Left lung (tissue), 10 donors: ENCODE results near the gene NET1. TPM values are rescaled to one million over a fixed set of nuclear protein-coding genes. Genes with fewer than 3 reads are reported as not detected.

Experiments
- ATAC-seq: fragments of 200-7000 bp; cut with Tn5 transposase; one replicate; pipeline ENCODE4 v1.9.1; 2020; ENCODE audit warnings: moderate library complexity
- DNase-seq, 4 donors: peaks; one replicate each; pipeline ENCODE4 v3.0.0-alpha.2; 2013 to 2020
- H3K27ac ChIP-seq, 2 donors: fragments of 200-600 bp; sonication (generic) in 1 of 2; one replicate each; pipeline versions ENCODE4 v1.5.0 to v1.8.0; 2020 to 2021
- H3K27me3 ChIP-seq, 2 donors: fragments of 200-600 bp; sonication (generic) in 1 of 2; one replicate each; pipeline versions ENCODE4 v1.5.0 to v1.8.0; 2020 to 2021
- H3K36me3 ChIP-seq, 2 donors: fragments of 200-600 bp; sonication (generic) in 1 of 2; one replicate each; pipeline versions ENCODE4 v1.5.0 to v1.8.0; 2020 to 2021
- H3K4me1 ChIP-seq, 2 donors: fragments of 200-600 bp; one replicate each; pipeline ENCODE4 v1.8.0; 2021
- H3K4me3 ChIP-seq, 2 donors: fragments of 200-600 bp; sonication (generic) in 1 of 2; one replicate each; pipeline versions ENCODE4 v1.5.0 to v1.8.0; 2020 to 2021; ENCODE audit warnings: mild to moderate bottlenecking in 1 of 2
- H3K9me3 ChIP-seq, 2 donors: fragments of 200-600 bp; sonication (generic) in 1 of 2; one replicate each; pipeline versions ENCODE4 v1.5.0 to v1.8.0; 2020 to 2021
- CTCF ChIP-seq, 2 donors: fragments of 200-600 bp; sonication (generic) in 1 of 2; IDR thresholded peaks; one replicate each; pipeline versions ENCODE4 v1.5.0 to v1.8.0; 2021; ENCODE audit warnings: antibody characterized with exemption in 2 of 2
- intact Hi-C, 2 donors: fragments of 100-400 bp; cut with DNase I; formaldehyde crosslinking; loops; one replicate each; pipeline versions ENCODE4 v1.11.2 to v1.14.2; 2022
- polyA plus RNA-seq, 6 donors: library from polyadenylated mRNA; unstranded; fragments of 120-200 nt; gene quantifications; one replicate each; pipeline ENCODE4 v1.2.1, GENCODE V29; 2013; ENCODE audit not compliant: insufficient read length in 6 of 6
- total RNA-seq, 2 donors: library from RNA; stranded (reverse); fragmentation: NEBNext Ultra II Directional; extraction: Animal tissue kit (Norgen Biotek cat#: 25700); gene quantifications; one replicate each; pipeline ENCODE4 v1.2.1, GENCODE V29; 2021
- donor health status: DM: no; HTN: yes; CAD: no.
- donor health status: DM: no; HTN: no; CAD: no.

NET1 gene
- total and polyA plus RNA-seq, 8 donors = 36.3 to 221 (median 154) TPM

GRCh38 chr10:5450605-5451384 lies 38.4 kb downstream of the NET1 start:
- intact Hi-C loops = no loop called here
- ATAC-seq = no peak
- no peaks in the 10 kb centered on the region for H3K27me3 ChIP-seq
- peaks cover 4 to 28% of the 10 kb centered on the region in 2 donors for H3K4me1 ChIP-seq
- H3K36me3 ChIP-seq = peaks cover 17 to 37% of the 10 kb centered on the region in 2 donors
- no peak overlapping the region for H3K4me3 ChIP-seq
- no peak for TF ChIP-seq CTCF (IDR thresholded peaks at IDR 0.05)
- H3K9me3 ChIP-seq = no peaks in the 10 kb centered on the region
- no peak overlapping the region for H3K27ac ChIP-seq
- DNase-seq = no peak

DNA sequence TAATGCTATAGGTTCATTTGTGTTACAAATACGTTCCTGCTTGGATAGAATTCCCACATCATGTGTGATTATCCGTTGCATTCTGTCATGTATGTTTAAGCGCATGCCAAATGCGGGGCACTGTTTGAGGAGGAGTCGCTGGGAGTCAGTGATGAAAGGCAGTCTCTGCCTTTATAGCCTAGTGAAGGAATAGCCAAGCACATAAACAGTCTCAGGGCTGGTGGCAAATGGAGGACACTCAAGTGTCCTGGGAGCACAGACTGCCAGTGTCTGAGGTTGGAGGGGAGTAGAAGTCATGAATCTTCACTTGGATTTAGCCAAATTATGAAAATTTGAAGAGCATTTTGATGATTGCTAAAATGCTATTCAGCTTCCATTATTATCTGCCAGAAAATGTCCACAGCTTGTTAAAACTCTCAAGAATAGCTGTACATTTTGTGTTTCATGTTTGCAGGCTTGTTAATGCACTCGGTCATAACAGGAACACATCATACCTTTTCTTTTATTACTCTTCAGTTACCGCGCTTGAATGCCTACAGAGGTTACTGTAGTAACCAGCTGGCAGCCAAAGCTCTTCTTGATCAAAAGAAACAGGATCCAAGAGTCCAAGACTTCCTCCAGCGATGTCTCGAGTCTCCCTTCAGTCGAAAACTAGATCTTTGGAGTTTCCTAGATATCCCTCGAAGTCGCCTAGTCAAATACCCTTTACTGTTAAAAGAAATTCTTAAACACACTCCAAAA lies 41.6 kb downstream of the NET1 start:
- no peak for DNase-seq
- H3K4me1 ChIP-seq = peaks cover 0 to 9% of the 10 kb centered on the region in 2 donors
- no peak overlapping the region for H3K4me3 ChIP-seq
- no peak for ATAC-seq
- intact Hi-C loops = no loop called here
- H3K36me3 ChIP-seq = peaks cover 17 to 61% of the 10 kb centered on the region in 2 donors
- TF ChIP-seq CTCF (IDR thresholded peaks at IDR 0.05) = no peak
- H3K27ac ChIP-seq = no peak overlapping the region
- no peaks in the 10 kb centered on the region for H3K27me3 ChIP-seq
- no peaks in the 10 kb centered on the region for H3K9me3 ChIP-seq

- Histone ChIP-seq H3K27ac (no peak overlapping the region), H3K4me1 (no peaks in the 10 kb centered on the region), H3K36me3 (peaks cover 17 to 68% of the 10 kb centered on the region in 2 donors), H3K9me3 (no peaks in the 10 kb centered on the region), H3K27me3 (no peaks in the 10 kb centered on the region), H3K4me3 (no peak overlapping the region)
- TF ChIP-seq CTCF (IDR thresholded peaks at IDR 0.05) = no peak
- ATAC-seq (no peak), DNase-seq (no peak)
- intact Hi-C loops = no loop called here
Observed at GRCh38 chr10:5456563-5456962, 44.2 kb downstream of the NET1 start.

DNA sequence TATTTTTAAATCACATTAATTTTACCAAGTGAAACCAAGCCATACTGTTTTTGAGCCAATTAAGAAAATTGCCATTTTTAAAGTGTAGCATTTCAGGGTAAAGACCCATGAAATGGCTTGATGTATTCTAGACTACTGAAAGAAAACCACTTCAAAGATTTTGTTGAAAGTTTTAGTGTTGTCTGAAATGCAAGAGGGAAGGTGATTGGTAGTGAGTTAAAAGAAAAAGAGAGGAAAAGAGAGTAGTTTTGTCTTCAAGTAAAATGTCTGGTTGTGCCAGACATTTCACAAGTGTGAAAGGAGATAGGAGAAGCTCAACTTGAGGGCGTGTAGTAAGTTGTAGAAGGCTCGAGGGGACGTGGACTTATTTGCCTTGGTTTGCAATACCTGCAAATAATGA lies 45.4 kb downstream of the NET1 start:
- DNase-seq = no peak
- TF ChIP-seq CTCF (IDR thresholded peaks at IDR 0.05) = no peak
- Histone ChIP-seq H3K4me3 (no peak overlapping the region), H3K4me1 (peaks cover 0 to 7% of the 10 kb centered on the region in 2 donors), H3K9me3 (no peaks in the 10 kb centered on the region), H3K27me3 (no peaks in the 10 kb centered on the region), H3K27ac (no peak overlapping the region), H3K36me3 (peaks cover 17 to 60% of the 10 kb centered on the region in 2 donors)
- intact Hi-C loops = no loop called here
- no peak for ATAC-seq

DNA sequence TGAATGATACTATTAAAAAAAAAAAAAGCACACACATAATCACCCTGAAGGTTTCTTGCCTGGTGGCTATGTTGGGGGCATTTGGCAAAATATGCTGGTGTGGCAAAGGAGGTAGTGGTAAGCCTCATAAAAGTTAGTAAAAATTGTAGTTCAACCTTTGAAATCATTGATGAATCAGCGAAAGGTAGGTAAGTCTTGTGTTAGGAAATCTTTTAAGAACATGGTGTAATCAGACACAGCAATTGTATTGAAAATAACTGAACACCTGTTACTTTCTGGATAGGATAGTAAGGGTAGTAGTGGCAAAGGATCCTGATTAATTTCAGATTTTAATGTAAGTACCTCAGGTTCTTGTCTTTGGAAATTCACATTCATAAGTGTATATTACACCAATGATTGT lies 46.1 kb downstream of the NET1 start:
- Histone ChIP-seq H3K4me3 (no peak overlapping the region), H3K9me3 (no peaks in the 10 kb centered on the region), H3K4me1 (peaks cover 0 to 7% of the 10 kb centered on the region in 2 donors), H3K36me3 (peaks cover 13 to 53% of the 10 kb centered on the region in 2 donors), H3K27me3 (no peaks in the 10 kb centered on the region), H3K27ac (no peak overlapping the region)
- DNase-seq (no peak), ATAC-seq (no peak)
- intact Hi-C loops = no loop called here
- TF ChIP-seq CTCF (IDR thresholded peaks at IDR 0.05) = no peak
